22Rv1 (cell line): ENCODE results near the gene IGSF9B.

Experiments
- ZFX ChIP-seq: fragments of 450-650 bp; IDR thresholded peaks from 2 replicates; pipeline ENCODE4 v1.6.1; 2017; ENCODE audit warnings: antibody characterized with exemption, borderline replicate concordance
- TF ChIP-seq, protein P1 (sequence below): fragments of 450-650 bp; IDR thresholded peaks from 2 replicates; pipeline ENCODE4 v1.5.1; 2017; ENCODE audit warnings: mild to moderate bottlenecking

DNA sequence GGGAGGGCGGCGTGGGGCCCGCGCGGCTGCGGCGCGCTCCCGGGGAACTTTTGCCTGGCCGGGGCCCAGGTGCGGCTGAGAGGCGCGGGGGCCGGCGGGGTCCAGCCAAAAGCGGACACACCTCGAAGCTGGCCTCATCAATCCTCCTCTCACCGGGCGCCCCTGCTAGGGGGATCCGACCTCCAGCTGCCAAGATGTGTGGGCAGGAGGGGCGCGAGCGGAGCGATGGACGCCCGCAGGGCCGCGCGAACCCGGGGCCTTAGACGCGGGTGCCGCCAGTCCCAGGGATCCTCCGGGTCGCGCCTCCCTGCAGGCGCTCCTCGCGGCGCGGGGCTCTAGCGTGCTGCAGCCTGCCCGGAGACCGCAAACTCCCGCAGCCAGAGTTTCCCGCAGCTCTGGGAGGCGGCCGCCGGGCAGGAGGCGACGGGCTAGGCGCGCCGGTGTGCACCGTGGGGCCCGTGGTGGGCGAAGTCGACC, 785 bp downstream of the IGSF9B start:
- TF ChIP-seq, protein P1, sequence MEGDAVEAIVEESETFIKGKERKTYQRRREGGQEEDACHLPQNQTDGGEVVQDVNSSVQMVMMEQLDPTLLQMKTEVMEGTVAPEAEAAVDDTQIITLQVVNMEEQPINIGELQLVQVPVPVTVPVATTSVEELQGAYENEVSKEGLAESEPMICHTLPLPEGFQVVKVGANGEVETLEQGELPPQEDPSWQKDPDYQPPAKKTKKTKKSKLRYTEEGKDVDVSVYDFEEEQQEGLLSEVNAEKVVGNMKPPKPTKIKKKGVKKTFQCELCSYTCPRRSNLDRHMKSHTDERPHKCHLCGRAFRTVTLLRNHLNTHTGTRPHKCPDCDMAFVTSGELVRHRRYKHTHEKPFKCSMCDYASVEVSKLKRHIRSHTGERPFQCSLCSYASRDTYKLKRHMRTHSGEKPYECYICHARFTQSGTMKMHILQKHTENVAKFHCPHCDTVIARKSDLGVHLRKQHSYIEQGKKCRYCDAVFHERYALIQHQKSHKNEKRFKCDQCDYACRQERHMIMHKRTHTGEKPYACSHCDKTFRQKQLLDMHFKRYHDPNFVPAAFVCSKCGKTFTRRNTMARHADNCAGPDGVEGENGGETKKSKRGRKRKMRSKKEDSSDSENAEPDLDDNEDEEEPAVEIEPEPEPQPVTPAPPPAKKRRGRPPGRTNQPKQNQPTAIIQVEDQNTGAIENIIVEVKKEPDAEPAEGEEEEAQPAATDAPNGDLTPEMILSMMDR = no peak
- TF ChIP-seq ZFX = no peak
